Activated CD8-positive, alpha-beta memory T cell treated with anti-CD3 and anti-CD28 coated beads for 1 hour (primary cell): ENCODE measurements around the gene CTSK.

Experiments
- DNase-seq, 2 donors: peaks; one replicate each; pipeline ENCODE4 v3.0.0-alpha.2; 2020; ENCODE audit warnings: low read depth in 1 of 2; ENCODE audit errors: extremely low read depth in 1 of 2

CTSK gene

GRCh38 chr1:150763018-150763417 lies 45.0 kb downstream of the CTSK start:
- DNase-seq, result no peak

DNA sequence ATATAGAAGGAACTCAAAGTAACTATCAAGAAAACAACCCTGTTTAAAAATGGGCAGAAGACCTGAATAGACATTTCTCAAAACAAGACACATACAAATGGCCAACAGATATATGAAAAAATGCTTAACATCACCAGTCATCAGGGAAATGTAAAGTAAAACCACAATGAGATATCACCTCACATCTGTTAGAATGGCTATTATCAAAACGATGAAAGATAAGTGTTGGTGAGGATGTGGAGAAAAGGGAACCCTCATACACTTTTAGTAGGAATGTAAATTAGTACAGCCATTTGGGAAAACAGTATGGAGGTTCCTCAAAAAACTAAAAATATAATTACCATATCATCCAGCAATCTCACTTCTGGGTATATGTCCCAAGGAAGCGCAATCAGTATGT lies 45.5 kb downstream of the CTSK start:
- DNase-seq, result no peak

GRCh38 chr1:150761801-150762200 lies 46.3 kb downstream of the CTSK start:
- DNase-seq, result no peak

DNA sequence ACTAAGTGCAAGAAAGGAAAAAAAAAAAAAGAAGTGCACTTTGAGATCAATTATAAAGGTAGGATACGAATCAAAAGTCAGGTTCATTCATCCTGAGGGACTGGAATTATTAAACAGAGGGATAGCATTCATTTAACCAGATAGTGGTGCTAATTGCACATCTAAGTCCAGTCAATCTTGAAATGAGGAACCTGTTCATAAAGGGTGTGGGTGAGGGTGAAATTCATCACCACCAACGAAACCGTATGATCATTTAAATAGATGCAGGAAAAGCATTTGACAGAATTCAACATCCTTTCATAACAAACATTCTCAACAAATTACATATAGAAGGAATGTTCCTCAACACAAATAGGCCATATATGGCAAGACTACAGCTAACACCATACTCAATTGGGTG lies 48.0 kb downstream of the CTSK start:
- DNase-seq, result no peak

DNA sequence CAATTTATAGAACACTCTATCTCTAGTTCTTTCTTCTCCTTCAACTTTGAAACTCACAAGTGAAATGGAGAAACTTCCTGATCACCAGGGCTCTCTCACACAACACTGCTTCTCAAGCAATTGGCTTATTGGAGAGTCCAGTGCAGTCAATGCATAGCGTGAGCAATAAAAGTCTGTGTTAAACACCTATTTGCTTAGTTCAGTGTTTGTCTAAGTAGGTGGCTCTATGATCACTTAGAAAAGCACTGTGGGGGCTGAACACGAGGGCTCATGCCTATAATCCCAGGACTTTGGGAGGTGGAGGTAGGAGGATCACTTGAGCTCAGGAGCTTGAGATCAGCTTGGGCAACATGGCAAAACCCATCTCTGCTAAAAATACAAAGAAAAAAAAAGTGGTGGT lies 54.6 kb downstream of the CTSK start:
- no peak for DNase-seq

GRCh38 chr1:150751443-150751842 lies 56.6 kb downstream of the CTSK start:
- DNase-seq, result no peak

- DNase-seq, result no peak
Observed at GRCh38 chr1:150749720-150750311, 58.2 kb downstream of the CTSK start.

DNA sequence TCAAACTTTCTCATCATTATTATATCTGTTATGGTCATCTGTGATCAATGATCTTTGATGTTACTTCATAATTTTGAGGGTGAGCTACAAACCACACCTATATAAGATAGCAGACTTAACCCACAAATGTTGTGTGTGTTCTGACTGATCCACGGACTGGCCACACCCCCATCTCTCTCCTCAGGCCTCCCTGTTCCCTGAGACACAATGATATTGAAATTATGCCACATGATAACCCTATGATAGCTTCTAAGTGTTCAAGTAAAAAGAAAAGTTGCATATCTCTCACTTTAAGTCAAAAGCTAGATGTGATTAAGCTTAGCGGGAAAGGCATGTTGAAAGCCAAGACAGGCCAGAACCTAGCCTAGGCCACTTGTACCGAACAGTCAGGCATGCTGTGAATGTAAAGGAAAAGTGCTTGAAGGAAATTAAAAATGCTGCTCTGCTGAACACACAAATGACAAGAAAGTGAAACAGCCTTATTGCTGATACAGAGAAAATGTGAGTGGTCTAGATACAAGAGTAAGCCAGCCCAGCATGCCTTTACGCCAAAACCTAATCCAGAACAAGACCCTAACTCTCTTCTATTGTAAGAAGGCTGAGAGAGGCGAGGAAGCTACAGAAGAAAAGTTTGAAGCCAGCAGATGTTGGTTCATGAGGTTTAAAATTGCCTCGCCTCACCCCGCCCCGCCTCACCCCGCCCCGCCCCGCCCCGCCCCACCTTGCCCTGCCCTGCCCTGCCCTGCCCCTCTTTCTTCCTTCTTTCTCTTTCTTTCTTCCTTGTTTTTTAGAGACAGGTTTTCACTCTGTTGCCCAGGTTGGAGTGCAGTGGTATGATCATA lies 59.0 kb downstream of the CTSK start:
- DNase-seq, result no peak
